ENCODE measurements around the gene DIO3.

DNA sequence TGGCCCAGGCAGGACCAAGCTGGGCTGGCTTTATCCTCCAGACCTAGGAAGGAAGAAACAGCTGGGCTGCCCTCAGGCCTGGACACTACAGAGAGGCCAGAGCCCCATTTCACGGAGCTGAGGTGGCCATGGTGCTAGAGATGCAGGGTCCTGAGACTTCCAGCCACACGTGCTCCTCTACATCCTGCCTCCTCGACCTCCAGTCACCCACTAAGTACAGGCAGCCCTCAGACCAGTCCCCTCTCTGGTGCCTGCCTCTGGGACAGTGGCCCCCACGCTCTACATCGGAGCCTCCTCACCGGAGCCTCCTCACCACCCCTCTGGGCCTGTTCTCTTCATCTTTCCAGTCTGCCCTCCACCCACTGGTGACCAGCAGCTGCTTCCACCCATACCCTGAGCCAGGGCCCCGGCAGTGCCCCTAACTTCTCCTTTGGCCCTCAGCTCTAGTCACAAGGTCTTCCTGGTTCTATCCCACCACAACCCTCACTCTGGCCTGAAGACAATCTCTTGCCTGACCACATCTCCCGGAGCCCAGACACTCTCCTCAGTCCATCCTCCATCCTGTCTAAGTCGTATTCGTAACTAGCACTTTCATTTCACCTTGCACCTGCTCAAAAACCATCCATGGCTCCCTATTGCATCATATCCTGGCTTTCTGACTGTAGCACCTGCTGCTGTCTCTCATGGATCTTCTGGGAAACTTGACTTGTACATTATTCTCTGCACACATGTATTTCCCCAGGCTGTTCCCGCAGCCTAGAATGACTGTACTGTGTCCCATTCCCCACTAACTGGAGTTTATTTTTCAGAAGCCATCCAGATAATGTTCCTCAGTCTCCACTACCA is 43.9 kb downstream of the DIO3 start:
- TF ChIP-seq POLR2A (IDR thresholded peaks at IDR 0.05) (no peak), POLR2AphosphoS5 (IDR thresholded peaks at IDR 0.05) (no peak), EP300 (IDR thresholded peaks at IDR 0.05) (no peak)
- TF ChIP-seq, protein P1, sequence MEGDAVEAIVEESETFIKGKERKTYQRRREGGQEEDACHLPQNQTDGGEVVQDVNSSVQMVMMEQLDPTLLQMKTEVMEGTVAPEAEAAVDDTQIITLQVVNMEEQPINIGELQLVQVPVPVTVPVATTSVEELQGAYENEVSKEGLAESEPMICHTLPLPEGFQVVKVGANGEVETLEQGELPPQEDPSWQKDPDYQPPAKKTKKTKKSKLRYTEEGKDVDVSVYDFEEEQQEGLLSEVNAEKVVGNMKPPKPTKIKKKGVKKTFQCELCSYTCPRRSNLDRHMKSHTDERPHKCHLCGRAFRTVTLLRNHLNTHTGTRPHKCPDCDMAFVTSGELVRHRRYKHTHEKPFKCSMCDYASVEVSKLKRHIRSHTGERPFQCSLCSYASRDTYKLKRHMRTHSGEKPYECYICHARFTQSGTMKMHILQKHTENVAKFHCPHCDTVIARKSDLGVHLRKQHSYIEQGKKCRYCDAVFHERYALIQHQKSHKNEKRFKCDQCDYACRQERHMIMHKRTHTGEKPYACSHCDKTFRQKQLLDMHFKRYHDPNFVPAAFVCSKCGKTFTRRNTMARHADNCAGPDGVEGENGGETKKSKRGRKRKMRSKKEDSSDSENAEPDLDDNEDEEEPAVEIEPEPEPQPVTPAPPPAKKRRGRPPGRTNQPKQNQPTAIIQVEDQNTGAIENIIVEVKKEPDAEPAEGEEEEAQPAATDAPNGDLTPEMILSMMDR (IDR thresholded peaks at IDR 0.05), result no peak
